HS-27A (cell line): Measurements from ENCODE around the gene SGCA.

ENCODE experiments used
- DNase-seq: peaks from one replicate; pipeline ENCODE4 v3.0.0-alpha.2; 2012; ENCODE audit warnings: low read depth, missing footprints

Gene SGCA

GRCh38 chr17:50194934-50195865 lies 29.4 kb downstream of the SGCA start:
- DNase-seq = no peak

GRCh38 chr17:50196036-50196435 lies 30.2 kb downstream of the SGCA start:
- no peak for DNase-seq

GRCh38 chr17:50196826-50197225 lies 31.0 kb downstream of the SGCA start:
- peak; percentile 48 for DNase-seq

- no peak for DNase-seq
Observed at GRCh38 chr17:50198026-50198669, 32.3 kb downstream of the SGCA start.

- no peak for DNase-seq
Observed at GRCh38 chr17:50199211-50199802, 33.5 kb downstream of the SGCA start.

- peak; percentile 81 for DNase-seq
Observed at GRCh38 chr17:50199803-50200456, 34.1 kb downstream of the SGCA start.

GRCh38 chr17:50200457-50201275 lies 34.9 kb downstream of the SGCA start:
- peak; percentile 81 for DNase-seq

GRCh38 chr17:50201276-50201854 lies 35.6 kb downstream of the SGCA start, which contains the start of gene COL1A1:
COL1A1 (minus strand) TSS chr17:50201631; CDS start chr17:50201513, 118 bp downstream.
- DNase-seq = peak; percentile 83

- DNase-seq = no peak
Observed at GRCh38 chr17:50203086-50203485, 37.3 kb downstream of the SGCA start.

GRCh38 chr17:50203604-50204345 lies 38.0 kb downstream of the SGCA start:
- DNase-seq = peak; percentile 78

- no peak for DNase-seq
Observed at GRCh38 chr17:50204431-50204830, 38.6 kb downstream of the SGCA start.

- no peak for DNase-seq
Observed at GRCh38 chr17:50205111-50205962, 39.5 kb downstream of the SGCA start.

- DNase-seq = no peak
Observed at GRCh38 chr17:50205963-50206505, 40.2 kb downstream of the SGCA start.

- DNase-seq = no peak
Observed at GRCh38 chr17:50206604-50207293, 40.9 kb downstream of the SGCA start.

- DNase-seq = no peak
Observed at GRCh38 chr17:50207315-50207714, 41.5 kb downstream of the SGCA start.

- DNase-seq = no peak
Observed at GRCh38 chr17:50207792-50208567, 42.2 kb downstream of the SGCA start.

GRCh38 chr17:50208611-50209061 lies 42.8 kb downstream of the SGCA start:
- DNase-seq = no peak

- DNase-seq = no peak
Observed at GRCh38 chr17:50209133-50209471, 43.3 kb downstream of the SGCA start.
